SK-N-SH treated with all-trans-retinoic acid at 6 μM for 48 hours (cell line): ENCODE results near the gene KCNA2.

Experiments used
- ARNTL ChIP-seq: fragments of 450-650 bp; formaldehyde crosslinking; IDR thresholded peaks from 2 replicates; pipeline ENCODE4 v1.5.0; 2020; ENCODE audit warnings: low read depth, mild to moderate bottlenecking, moderate library complexity, borderline replicate concordance
- BACH2 ChIP-seq: fragments of 250-450 bp; sonication (Bioruptor Pico); IDR thresholded peaks from 2 replicates; pipeline ENCODE4 v1.9.0; 2021; ENCODE audit warnings: mild to moderate bottlenecking, borderline replicate concordance
- CREB5 ChIP-seq: fragments of 250-450 bp; sonication (Bioruptor Pico); IDR thresholded peaks from 2 replicates; pipeline ENCODE4 v1.5.1; 2020; ENCODE audit warnings: low read depth, mild to moderate bottlenecking, moderate library complexity
- CSDC2 ChIP-seq: fragments of 250-450 bp; sonication (Bioruptor Pico); IDR thresholded peaks from 2 replicates; pipeline ENCODE4 v1.5.0; 2020; ENCODE audit warnings: mild to moderate bottlenecking, moderate library complexity
- OSR1 ChIP-seq: fragments of 250-450 bp; sonication (Bioruptor Pico); IDR thresholded peaks from 2 replicates; pipeline ENCODE4 v1.8.0; 2022; ENCODE audit warnings: moderate library complexity, mild to moderate bottlenecking, inconsistent platforms
- SNAI2 ChIP-seq: fragments of 250-450 bp; sonication (Bioruptor Pico); IDR thresholded peaks from 2 replicates; pipeline ENCODE4 v1.5.0; 2020; ENCODE audit warnings: mild to moderate bottlenecking, moderate library complexity
- TOX ChIP-seq: fragments of 250-450 bp; sonication (Bioruptor Pico); IDR thresholded peaks from 2 replicates; pipeline ENCODE4 v1.8.0; 2021; ENCODE audit warnings: mild to moderate bottlenecking, moderate library complexity, borderline replicate concordance
- TSHZ2 ChIP-seq: fragments of 250-450 bp; sonication (Bioruptor Pico); IDR thresholded peaks from 2 replicates; pipeline ENCODE4 v1.5.0; 2020; ENCODE audit warnings: mild to moderate bottlenecking, moderate library complexity
- ZC3H10 ChIP-seq: fragments of 250-450 bp; sonication (Bioruptor Pico); IDR thresholded peaks from 2 replicates; pipeline ENCODE4 v1.5.1; 2021; ENCODE audit warnings: mild to moderate bottlenecking, moderate library complexity
- ZFP3 ChIP-seq: fragments of 250-450 bp; sonication (Bioruptor Pico); IDR thresholded peaks from 2 replicates; pipeline ENCODE4 v1.5.0; 2020; ENCODE audit warnings: mild to moderate bottlenecking, moderate library complexity
- TF ChIP-seq, protein P1 (sequence below): fragments of 250-450 bp; sonication (Bioruptor Pico); IDR thresholded peaks from 2 replicates; pipeline ENCODE4 v1.5.1; 2021; ENCODE audit warnings: mild to moderate bottlenecking, moderate library complexity

DNA sequence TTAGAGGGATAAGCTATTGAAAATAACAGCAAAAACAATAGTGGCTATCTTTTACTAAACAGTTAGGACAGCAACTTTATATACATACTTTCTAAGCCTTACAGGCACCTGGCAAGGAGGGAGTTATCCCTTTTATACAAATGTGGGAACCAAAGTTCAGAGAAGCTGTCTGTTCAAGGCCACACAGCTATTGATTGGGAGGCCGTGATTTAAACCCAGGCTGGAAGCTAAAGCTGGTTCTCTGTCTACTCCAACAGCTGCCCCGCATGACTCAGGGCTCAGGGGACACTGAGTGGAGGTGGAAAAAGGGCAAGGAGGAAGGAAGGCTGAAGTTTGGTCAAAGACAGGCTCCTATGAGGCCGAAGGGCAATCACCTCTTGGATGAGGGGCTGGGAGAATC, 26.7 kb downstream of the KCNA2 start:
- TF ChIP-seq CREB5 (CRISPR knock-in tag) (no peak), ZC3H10 (CRISPR knock-in tag) (no peak), TOX (CRISPR knock-in tag) (no peak), ZFP3 (CRISPR knock-in tag) (no peak), ARNTL (CRISPR knock-in tag) (no peak), BACH2 (CRISPR knock-in tag) (no peak), SNAI2 (CRISPR knock-in tag) (no peak), OSR1 (CRISPR knock-in tag) (no peak), TSHZ2 (CRISPR knock-in tag) (no peak), CSDC2 (no peak)
- TF ChIP-seq, protein P1, sequence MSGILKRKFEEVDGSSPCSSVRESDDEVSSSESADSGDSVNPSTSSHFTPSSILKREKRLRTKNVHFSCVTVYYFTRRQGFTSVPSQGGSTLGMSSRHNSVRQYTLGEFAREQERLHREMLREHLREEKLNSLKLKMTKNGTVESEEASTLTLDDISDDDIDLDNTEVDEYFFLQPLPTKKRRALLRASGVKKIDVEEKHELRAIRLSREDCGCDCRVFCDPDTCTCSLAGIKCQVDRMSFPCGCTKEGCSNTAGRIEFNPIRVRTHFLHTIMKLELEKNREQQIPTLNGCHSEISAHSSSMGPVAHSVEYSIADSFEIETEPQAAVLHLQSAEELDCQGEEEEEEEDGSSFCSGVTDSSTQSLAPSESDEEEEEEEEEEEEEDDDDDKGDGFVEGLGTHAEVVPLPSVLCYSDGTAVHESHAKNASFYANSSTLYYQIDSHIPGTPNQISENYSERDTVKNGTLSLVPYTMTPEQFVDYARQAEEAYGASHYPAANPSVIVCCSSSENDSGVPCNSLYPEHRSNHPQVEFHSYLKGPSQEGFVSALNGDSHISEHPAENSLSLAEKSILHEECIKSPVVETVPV (CRISPR knock-in tag) = no peak
